Hepatocyte (in vitro differentiated cells): ENCODE measurements around the gene ZBTB7B. TPM values are rescaled to one million over a fixed set of nuclear protein-coding genes. Genes with fewer than 3 reads are reported as not detected.

Source experiments
- DNase-seq: peaks from one replicate; pipeline ENCODE4 v3.0.0-alpha.2; 2016; ENCODE audit warnings: low spot score
- H2AFZ ChIP-seq: fragments of 200-600 bp; sonication (generic); 2 replicates; pipeline ENCODE4 v1.6.0; 2016; ENCODE audit warnings: antibody characterized with exemption, mild to moderate bottlenecking
- H3K27ac ChIP-seq: fragments of 200-600 bp; sonication (generic); 2 replicates; pipeline ENCODE4 v1.5.1; 2016; ENCODE audit warnings: mild to moderate bottlenecking
- H3K27me3 ChIP-seq: fragments of 200-600 bp; sonication (generic); 2 replicates; pipeline ENCODE4 v1.6.1; 2016
- H3K36me3 ChIP-seq: fragments of 200-600 bp; sonication (generic); replicated peaks from 2 replicates; pipeline ENCODE4 v1.5.1; 2016; ENCODE audit warnings: low read depth; ENCODE audit not compliant: insufficient read depth
- H3K4me1 ChIP-seq: fragments of 200-600 bp; sonication (generic); 2 replicates; pipeline ENCODE4 v1.5.1; 2016; ENCODE audit warnings: mild to moderate bottlenecking, moderate library complexity; ENCODE audit not compliant: insufficient read depth
- H3K4me2 ChIP-seq: fragments of 200-600 bp; sonication (generic); 2 replicates; pipeline ENCODE4 v1.6.0; 2016
- H3K4me3 ChIP-seq: fragments of 200-600 bp; sonication (generic); 2 replicates; pipeline ENCODE4 v1.5.1; 2016; ENCODE audit warnings: mild to moderate bottlenecking
- H3K79me2 ChIP-seq: fragments of 200-600 bp; sonication (generic); 2 replicates; pipeline ENCODE4 v1.6.0; 2017; ENCODE audit warnings: mild to moderate bottlenecking
- H3K9me2 ChIP-seq: fragments of 200-600 bp; sonication (generic); replicated peaks from 2 replicates; pipeline ENCODE4 v1.6.0; 2017; ENCODE audit warnings: mild to moderate bottlenecking; ENCODE audit not compliant: insufficient read depth
- H3K9me3 ChIP-seq: fragments of 200-600 bp; sonication (generic); 2 replicates; pipeline ENCODE4 v1.5.1; 2016; ENCODE audit warnings: low read depth, mild to moderate bottlenecking
- H4K20me1 ChIP-seq: fragments of 200-600 bp; sonication (generic); 2 replicates; pipeline ENCODE4 v1.6.0; 2016; ENCODE audit warnings: mild to moderate bottlenecking; ENCODE audit not compliant: insufficient read depth, poor library complexity, severe bottlenecking
- CTCF ChIP-seq: fragments of 200-600 bp; sonication (generic); IDR thresholded peaks from 2 replicates; pipeline ENCODE4 v1.5.1; 2016; ENCODE audit warnings: antibody characterized with exemption, mild to moderate bottlenecking; ENCODE audit not compliant: poor library complexity
- EZH2 ChIP-seq: fragments of 200-600 bp; sonication (generic); IDR thresholded peaks from 2 replicates; pipeline ENCODE4 v1.6.1; 2016; ENCODE audit warnings: antibody characterized with exemption, mild to moderate bottlenecking, borderline replicate concordance
- EZH2phosphoT487 ChIP-seq: fragments of 200-600 bp; sonication (generic); IDR thresholded peaks from one replicate; pipeline ENCODE4 v1.6.1; 2018; ENCODE audit warnings: antibody characterized with exemption, mild to moderate bottlenecking, low read depth, moderate library complexity; ENCODE audit not compliant: unreplicated experiment, severe bottlenecking
- WGBS: methylation state at CpG from one replicate; pipeline ENCODE4 v1.1.6; 2016; ENCODE audit warnings: low lambda C conversion rate; ENCODE audit errors: missing lambda C conversion rate; 5-methylcytosine and 5-hydroxymethylcytosine counted together
- polyA plus RNA-seq: library from polyadenylated mRNA; unstranded; fragments of >200 nt; fragmentation: Nextera tagmentation; extraction: Ambion mirVana; gene quantifications from 2 replicates; pipeline ENCODE4 v1.2.1, GENCODE V29; 2016
- total RNA-seq: library from RNA; depleted of rRNA; stranded (reverse); fragments of >200 nt; gene quantifications from 2 replicates; pipeline ENCODE4 v1.2.3, GENCODE V29; 2014

The ZBTB7B gene
- total and polyA plus RNA-seq, 2 experiments from 2014 or later = 13.3 to 29.2 TPM

DNA sequence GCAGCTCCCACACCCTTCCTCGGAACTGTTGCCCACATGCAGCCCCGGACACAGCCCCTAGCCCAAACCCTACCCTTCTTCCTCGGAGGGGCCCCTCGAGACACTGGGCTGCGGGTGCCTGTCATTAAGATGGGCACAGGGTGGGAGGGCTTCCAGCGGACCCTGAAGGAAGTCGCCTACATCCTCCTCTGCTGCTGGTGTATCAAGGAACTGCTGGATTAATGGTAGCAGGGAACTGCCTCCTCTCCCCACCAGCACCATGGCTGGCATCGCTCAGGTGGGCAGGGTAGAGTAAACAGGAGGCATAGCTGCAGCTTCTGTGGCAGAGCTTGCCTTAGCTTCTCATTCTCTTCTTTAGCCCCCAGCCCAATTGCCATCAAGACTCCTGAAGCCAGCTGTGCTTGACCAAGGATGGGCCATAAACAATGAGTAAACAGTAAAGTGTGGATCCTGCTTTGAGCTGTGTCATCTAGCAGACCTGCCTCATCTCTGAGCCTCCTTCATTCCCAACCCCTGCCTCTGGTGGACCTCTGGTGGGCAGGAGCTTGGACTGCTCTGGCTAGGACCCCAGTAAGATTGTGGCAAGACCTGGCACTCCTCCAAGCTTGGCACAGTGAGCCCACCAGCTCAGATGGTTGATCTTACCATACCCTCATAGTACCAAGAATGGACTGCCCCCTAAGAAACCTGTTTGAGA is 8.9 kb upstream of the ZBTB7B start, which contains the start of gene LENEP:
TSS of gene LENEP (plus strand) at position 15 of the 697 bp plus-strand sequence. CDS start at position 37, 22 bp downstream.
- Histone ChIP-seq H3K27me3 (no peaks in the 10 kb centered on the region), H3K4me1 (peaks cover 2% of the 10 kb centered on the region), H2AFZ (no peak within 1 kb of the TSS), H3K36me3 (no peaks in the 10 kb centered on the region), H3K4me2 (no peak within 1 kb of the TSS), H3K79me2 (peaks cover under 1% of the 10 kb centered on the region), H3K9me2 (no peaks in the 10 kb centered on the region), H3K9me3 (no peaks in the 10 kb centered on the region), H3K4me3 (no peak within 1 kb of the TSS), H3K27ac (no peak within 1 kb of the TSS), H4K20me1 (no peaks in the 10 kb centered on the region)
- 83% methylated on average over 8 of the region's 8 CpGs for WGBS
- DNase-seq = no peak
- TF ChIP-seq EZH2phosphoT487 (no peak), EZH2 (no peak), CTCF (no peak)

- no peaks in the 10 kb centered on the region for H3K9me2 ChIP-seq
- H3K4me2 ChIP-seq = no peak overlapping the region
- no peak overlapping the region for H2AFZ ChIP-seq
- TF ChIP-seq EZH2phosphoT487 = no peak
- no peak for TF ChIP-seq CTCF
- TF ChIP-seq EZH2 = no peak
- peaks cover 5% of the 10 kb centered on the region for H3K4me1 ChIP-seq
- H3K9me3 ChIP-seq = no peaks in the 10 kb centered on the region
- no peak for DNase-seq
- H4K20me1 ChIP-seq = no peaks in the 10 kb centered on the region
- peaks cover 3% of the 10 kb centered on the region for H3K79me2 ChIP-seq
- no peaks in the 10 kb centered on the region for H3K36me3 ChIP-seq
- WGBS = 100% methylated on average over 1 of the region's 1 CpG
- no peak overlapping the region for H3K27ac ChIP-seq
- H3K4me3 ChIP-seq = no peak overlapping the region
- no peaks in the 10 kb centered on the region for H3K27me3 ChIP-seq
Observed at GRCh38 chr1:154994269-154994587, 8.4 kb upstream of the ZBTB7B start.

- WGBS = 89% methylated on average over 3 of the region's 3 CpGs
Observed at GRCh38 chr1:154994591-154994990, 8.0 kb upstream of the ZBTB7B start.

More at GRCh38 chr1:154994591-154994990, 8.0 kb upstream of the ZBTB7B start:
- Histone ChIP-seq H3K9me2 (no peaks in the 10 kb centered on the region), H2AFZ (no peak overlapping the region), H3K79me2 (peaks cover 3% of the 10 kb centered on the region), H3K27ac (no peak overlapping the region), H4K20me1 (no peaks in the 10 kb centered on the region), H3K4me1 (peaks cover 5% of the 10 kb centered on the region), H3K4me3 (no peak overlapping the region), H3K4me2 (no peak overlapping the region), H3K27me3 (no peaks in the 10 kb centered on the region), H3K9me3 (no peaks in the 10 kb centered on the region), H3K36me3 (no peaks in the 10 kb centered on the region)
- no peak for DNase-seq
- TF ChIP-seq EZH2phosphoT487 (no peak), EZH2 (no peak), CTCF (no peak)
